ENCODE data around the gene ENOX1. TPM values are rescaled to one million over a fixed set of nuclear protein-coding genes. Genes with fewer than 3 reads are reported as not detected.

ENOX1 gene
- total and polyA plus RNA-seq, 2 of the 13 experiments (the other 11 are each of a cell fraction or from before 2014, with no cell fraction given) = not detected

DNA sequence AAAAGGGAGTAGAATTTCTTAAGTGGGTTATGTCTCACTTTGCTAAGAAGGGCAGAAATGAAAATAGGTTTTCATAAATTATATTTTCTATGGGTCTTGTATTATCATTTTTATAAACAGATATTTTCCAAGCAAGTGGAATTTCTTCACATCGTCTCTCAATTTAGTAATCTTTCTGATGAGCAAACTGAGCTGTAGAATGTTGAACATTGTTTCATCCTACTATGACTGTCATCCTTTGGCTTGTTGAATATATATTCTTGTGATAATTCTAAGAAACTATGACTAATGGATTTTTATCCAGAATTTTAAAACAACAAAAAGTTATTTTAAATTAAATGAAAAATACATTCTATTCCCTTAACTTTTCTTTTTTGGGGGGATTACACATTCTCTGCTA is 313.8 kb downstream of the ENOX1 start:
- in situ Hi-C loops (cut with HindIII; ENCODE audit: extremely low pct_ligation_motif_present, low pct_unique_long_range_greater_than_20kb) = no loop called here
- H4K20me1 ChIP-seq (ENCODE audit: insufficient read depth, low read length) = no peaks in the 10 kb centered on the region
- BruUV-seq (replicated peaks) = no TSS peak
- no peaks in the 10 kb centered on the region for H3K79me2 ChIP-seq (ENCODE audit: insufficient read depth, low read length)
- ChIA-PET POLR2A (no interaction called here), CTCF (ENCODE audit: low intra/inter-chr PET ratio, low total read pairs) (no interaction called here)
- H3K27ac ChIP-seq (ENCODE audit: extremely low read length, insufficient read depth, low read length) = no peak overlapping the region
- no peaks in the 10 kb centered on the region for H3K4me1 ChIP-seq (ENCODE audit: insufficient read depth, low read length)
- DNase-seq (ENCODE audit: low spot score) (no peak), FAIRE-seq (no peak), ATAC-seq (no peak)
- H3K36me3 ChIP-seq (replicated peaks in 1 of 2; ENCODE audit: control insufficient read depth in 1 of 2, insufficient read depth in 2 of 2, low read length in 2 of 2) = no peaks in the 10 kb centered on the region
- H3K9me3 ChIP-seq (ENCODE audit: low read length) = no peaks in the 10 kb centered on the region
- intact Hi-C loops (cut with micrococcal nuclease; ENCODE audit: unreplicated experiment) = no loop called here
- no peak overlapping the region for H3K9ac ChIP-seq (ENCODE audit: insufficient read depth, low read depth, low read length)
- H3K27me3 ChIP-seq (ENCODE audit: control insufficient read depth in 1 of 2, insufficient read depth in 2 of 2, low read length in 2 of 2) = no peaks in the 10 kb centered on the region
- no peak overlapping the region for H3K4me3 ChIP-seq (replicated peaks in 1 of 3; ENCODE audit: insufficient read depth in 1 of 3, low read depth in 2 of 3, low read length in 3 of 3)
- WGBS (ENCODE audit: low lambda C conversion rate) = 39% methylated on average over 1 of the region's 1 CpG
- H3K4me2 ChIP-seq (ENCODE audit: low read depth, low read length) = no peak overlapping the region
- H2AFZ ChIP-seq (ENCODE audit: low read length) = no peak overlapping the region
- no peak for TF ChIP-seq SAP130 (CRISPR knock-in tag; IDR thresholded peaks at IDR 0.05; ENCODE audit: low read depth)
- no peak for TF ChIP-seq JARID2 (CRISPR knock-in tag; IDR thresholded peaks at IDR 0.05; ENCODE audit: insufficient replicate concordance)
- TF ChIP-seq CC2D1A (CRISPR knock-in tag; IDR thresholded peaks at IDR 0.05) = no peak
- TF ChIP-seq ZNF33B (CRISPR knock-in tag; IDR thresholded peaks at IDR 0.05) = no peak
- TF ChIP-seq, protein P1, sequence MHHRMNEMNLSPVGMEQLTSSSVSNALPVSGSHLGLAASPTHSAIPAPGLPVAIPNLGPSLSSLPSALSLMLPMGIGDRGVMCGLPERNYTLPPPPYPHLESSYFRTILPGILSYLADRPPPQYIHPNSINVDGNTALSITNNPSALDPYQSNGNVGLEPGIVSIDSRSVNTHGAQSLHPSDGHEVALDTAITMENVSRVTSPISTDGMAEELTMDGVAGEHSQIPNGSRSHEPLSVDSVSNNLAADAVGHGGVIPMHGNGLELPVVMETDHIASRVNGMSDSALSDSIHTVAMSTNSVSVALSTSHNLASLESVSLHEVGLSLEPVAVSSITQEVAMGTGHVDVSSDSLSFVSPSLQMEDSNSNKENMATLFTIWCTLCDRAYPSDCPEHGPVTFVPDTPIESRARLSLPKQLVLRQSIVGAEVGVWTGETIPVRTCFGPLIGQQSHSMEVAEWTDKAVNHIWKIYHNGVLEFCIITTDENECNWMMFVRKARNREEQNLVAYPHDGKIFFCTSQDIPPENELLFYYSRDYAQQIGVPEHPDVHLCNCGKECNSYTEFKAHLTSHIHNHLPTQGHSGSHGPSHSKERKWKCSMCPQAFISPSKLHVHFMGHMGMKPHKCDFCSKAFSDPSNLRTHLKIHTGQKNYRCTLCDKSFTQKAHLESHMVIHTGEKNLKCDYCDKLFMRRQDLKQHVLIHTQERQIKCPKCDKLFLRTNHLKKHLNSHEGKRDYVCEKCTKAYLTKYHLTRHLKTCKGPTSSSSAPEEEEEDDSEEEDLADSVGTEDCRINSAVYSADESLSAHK (CRISPR knock-in tag; IDR thresholded peaks at IDR 0.05; ENCODE audit: borderline replicate concordance) = no peak
- TF ChIP-seq, protein P2, sequence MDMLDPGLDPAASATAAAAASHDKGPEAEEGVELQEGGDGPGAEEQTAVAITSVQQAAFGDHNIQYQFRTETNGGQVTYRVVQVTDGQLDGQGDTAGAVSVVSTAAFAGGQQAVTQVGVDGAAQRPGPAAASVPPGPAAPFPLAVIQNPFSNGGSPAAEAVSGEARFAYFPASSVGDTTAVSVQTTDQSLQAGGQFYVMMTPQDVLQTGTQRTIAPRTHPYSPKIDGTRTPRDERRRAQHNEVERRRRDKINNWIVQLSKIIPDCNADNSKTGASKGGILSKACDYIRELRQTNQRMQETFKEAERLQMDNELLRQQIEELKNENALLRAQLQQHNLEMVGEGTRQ (IDR thresholded peaks at IDR 0.05; ENCODE audit: low read depth, low read length) = no peak
- TF ChIP-seq, protein P2 (CRISPR knock-in tag; IDR thresholded peaks at IDR 0.05; ENCODE audit: borderline replicate concordance) = no peak
- no peak for TF ChIP-seq TARDBP (CRISPR knock-in tag; IDR thresholded peaks at IDR 0.05)
- TF ChIP-seq, protein P3, sequence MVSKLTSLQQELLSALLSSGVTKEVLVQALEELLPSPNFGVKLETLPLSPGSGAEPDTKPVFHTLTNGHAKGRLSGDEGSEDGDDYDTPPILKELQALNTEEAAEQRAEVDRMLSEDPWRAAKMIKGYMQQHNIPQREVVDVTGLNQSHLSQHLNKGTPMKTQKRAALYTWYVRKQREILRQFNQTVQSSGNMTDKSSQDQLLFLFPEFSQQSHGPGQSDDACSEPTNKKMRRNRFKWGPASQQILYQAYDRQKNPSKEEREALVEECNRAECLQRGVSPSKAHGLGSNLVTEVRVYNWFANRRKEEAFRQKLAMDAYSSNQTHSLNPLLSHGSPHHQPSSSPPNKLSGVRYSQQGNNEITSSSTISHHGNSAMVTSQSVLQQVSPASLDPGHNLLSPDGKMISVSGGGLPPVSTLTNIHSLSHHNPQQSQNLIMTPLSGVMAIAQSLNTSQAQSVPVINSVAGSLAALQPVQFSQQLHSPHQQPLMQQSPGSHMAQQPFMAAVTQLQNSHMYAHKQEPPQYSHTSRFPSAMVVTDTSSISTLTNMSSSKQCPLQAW (CRISPR knock-in tag; IDR thresholded peaks at IDR 0.05) = no peak
- no peak for TF ChIP-seq ZNF839 (CRISPR knock-in tag; IDR thresholded peaks at IDR 0.05; ENCODE audit: borderline replicate concordance)
- TF ChIP-seq ZNF713 (CRISPR knock-in tag; IDR thresholded peaks at IDR 0.05) = no peak
- TF ChIP-seq ZNF850 (CRISPR knock-in tag; conservative IDR thresholded peaks at IDR 0.05) = no peak
- no peak for TF ChIP-seq ZNF557 (CRISPR knock-in tag; IDR thresholded peaks at IDR 0.05)
- no peak for TF ChIP-seq HNRNPLL (IDR thresholded peaks at IDR 0.05; ENCODE audit: low read depth, low read length, poor library complexity, severe bottlenecking)
- TF ChIP-seq, protein P4, sequence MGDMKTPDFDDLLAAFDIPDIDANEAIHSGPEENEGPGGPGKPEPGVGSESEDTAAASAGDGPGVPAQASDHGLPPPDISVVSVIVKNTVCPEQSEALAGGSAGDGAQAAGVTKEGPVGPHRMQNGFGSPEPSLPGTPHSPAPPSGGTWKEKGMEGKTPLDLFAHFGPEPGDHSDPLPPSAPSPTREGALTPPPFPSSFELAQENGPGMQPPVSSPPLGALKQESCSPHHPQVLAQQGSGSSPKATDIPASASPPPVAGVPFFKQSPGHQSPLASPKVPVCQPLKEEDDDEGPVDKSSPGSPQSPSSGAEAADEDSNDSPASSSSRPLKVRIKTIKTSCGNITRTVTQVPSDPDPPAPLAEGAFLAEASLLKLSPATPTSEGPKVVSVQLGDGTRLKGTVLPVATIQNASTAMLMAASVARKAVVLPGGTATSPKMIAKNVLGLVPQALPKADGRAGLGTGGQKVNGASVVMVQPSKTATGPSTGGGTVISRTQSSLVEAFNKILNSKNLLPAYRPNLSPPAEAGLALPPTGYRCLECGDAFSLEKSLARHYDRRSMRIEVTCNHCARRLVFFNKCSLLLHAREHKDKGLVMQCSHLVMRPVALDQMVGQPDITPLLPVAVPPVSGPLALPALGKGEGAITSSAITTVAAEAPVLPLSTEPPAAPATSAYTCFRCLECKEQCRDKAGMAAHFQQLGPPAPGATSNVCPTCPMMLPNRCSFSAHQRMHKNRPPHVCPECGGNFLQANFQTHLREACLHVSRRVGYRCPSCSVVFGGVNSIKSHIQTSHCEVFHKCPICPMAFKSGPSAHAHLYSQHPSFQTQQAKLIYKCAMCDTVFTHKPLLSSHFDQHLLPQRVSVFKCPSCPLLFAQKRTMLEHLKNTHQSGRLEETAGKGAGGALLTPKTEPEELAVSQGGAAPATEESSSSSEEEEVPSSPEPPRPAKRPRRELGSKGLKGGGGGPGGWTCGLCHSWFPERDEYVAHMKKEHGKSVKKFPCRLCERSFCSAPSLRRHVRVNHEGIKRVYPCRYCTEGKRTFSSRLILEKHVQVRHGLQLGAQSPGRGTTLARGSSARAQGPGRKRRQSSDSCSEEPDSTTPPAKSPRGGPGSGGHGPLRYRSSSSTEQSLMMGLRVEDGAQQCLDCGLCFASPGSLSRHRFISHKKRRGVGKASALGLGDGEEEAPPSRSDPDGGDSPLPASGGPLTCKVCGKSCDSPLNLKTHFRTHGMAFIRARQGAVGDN (CRISPR knock-in tag; IDR thresholded peaks at IDR 0.05) = no peak
- no peak for TF ChIP-seq ZNF205 (CRISPR knock-in tag; IDR thresholded peaks at IDR 0.05)

Data from HepG2 (cell line).